Measurements from ENCODE around the gene TTLL11.
"Not testable (repeated sequence)": the region's sequence is repeated elsewhere in the genome, so short reads cannot be mapped to it uniquely, and the experiment has no call there.

Gene TTLL11

GRCh38 chr9:121813519-121814210 lies 279.4 kb downstream of the TTLL11 start:
- no peak for DNase-seq (ENCODE audit: low read depth)

GRCh38 chr9:121812159-121812735 lies 280.9 kb downstream of the TTLL11 start:
- DNase-seq (ENCODE audit: low read depth): no peak

- DNase-seq (ENCODE audit: low read depth): no peak
Measured at GRCh38 chr9:121811751-121812150, 281.4 kb downstream of the TTLL11 start.

GRCh38 chr9:121811140-121811539 lies 282.0 kb downstream of the TTLL11 start:
- DNase-seq (ENCODE audit: low read depth): no peak

- DNase-seq (ENCODE audit: low read depth): no peak
Measured at GRCh38 chr9:121810489-121810888, 282.6 kb downstream of the TTLL11 start.

- DNase-seq (ENCODE audit: low read depth): no peak
Measured at GRCh38 chr9:121809356-121810050, 283.6 kb downstream of the TTLL11 start.

GRCh38 chr9:121808781-121809180 lies 284.3 kb downstream of the TTLL11 start:
- no peak for DNase-seq (ENCODE audit: low read depth)

- DNase-seq (ENCODE audit: low read depth): no peak
Measured at GRCh38 chr9:121807823-121808278, 285.3 kb downstream of the TTLL11 start.

GRCh38 chr9:121807069-121807822 lies 285.9 kb downstream of the TTLL11 start:
- DNase-seq (ENCODE audit: low read depth): no peak

GRCh38 chr9:121802753-121803152 lies 290.4 kb downstream of the TTLL11 start:
- no peak for DNase-seq (ENCODE audit: low read depth)

- no peak for DNase-seq (ENCODE audit: low read depth)
Measured at GRCh38 chr9:121801579-121801978, 291.5 kb downstream of the TTLL11 start.

- no peak for DNase-seq (ENCODE audit: low read depth)
Measured at GRCh38 chr9:121800376-121800775, 292.7 kb downstream of the TTLL11 start.

GRCh38 chr9:121798941-121799340 lies 294.2 kb downstream of the TTLL11 start:
- DNase-seq (ENCODE audit: low read depth): no peak

- no peak for DNase-seq (ENCODE audit: low read depth)
Measured at GRCh38 chr9:121797081-121797480, 296.0 kb downstream of the TTLL11 start.

GRCh38 chr9:121794334-121794733 lies 298.8 kb downstream of the TTLL11 start:
- not testable (repeated sequence) for DNase-seq (ENCODE audit: low read depth)

GRCh38 chr9:121792476-121792875 lies 300.6 kb downstream of the TTLL11 start:
- not testable (repeated sequence) for DNase-seq (ENCODE audit: low read depth)

- no peak for DNase-seq (ENCODE audit: low read depth)
Measured at GRCh38 chr9:121790841-121791240, 302.3 kb downstream of the TTLL11 start.

GRCh38 chr9:121788686-121789366 lies 304.3 kb downstream of the TTLL11 start:
- DNase-seq (ENCODE audit: low read depth): no peak

- no peak for DNase-seq (ENCODE audit: low read depth)
Measured at GRCh38 chr9:121786998-121787422, 306.1 kb downstream of the TTLL11 start.

GRCh38 chr9:121786543-121786948 lies 306.6 kb downstream of the TTLL11 start:
- DNase-seq (ENCODE audit: low read depth): no peak

- DNase-seq (ENCODE audit: low read depth): no peak
Measured at GRCh38 chr9:121785673-121786542, 307.2 kb downstream of the TTLL11 start.

Measured in activated T-cell treated with anti-CD3 and anti-CD28 coated beads for 1 hour (primary cell).